ENCODE results near the gene PKD1.

The PKD1 gene

GRCh38 chr16:2054543-2055245, 81.0 kb downstream of the PKD1 start:
- DNase-seq (ENCODE audit: low read depth in 2 of 3, low spot score in 2 of 3) = no peak

- DNase-seq (ENCODE audit: low read depth in 2 of 3, low spot score in 2 of 3) = no peak
Observed at GRCh38 chr16:2053897-2054296, 81.8 kb downstream of the PKD1 start.

- no peak for DNase-seq (ENCODE audit: low read depth in 2 of 3, low spot score in 2 of 3)
Observed at GRCh38 chr16:2053211-2053610, 82.5 kb downstream of the PKD1 start.

DNA sequence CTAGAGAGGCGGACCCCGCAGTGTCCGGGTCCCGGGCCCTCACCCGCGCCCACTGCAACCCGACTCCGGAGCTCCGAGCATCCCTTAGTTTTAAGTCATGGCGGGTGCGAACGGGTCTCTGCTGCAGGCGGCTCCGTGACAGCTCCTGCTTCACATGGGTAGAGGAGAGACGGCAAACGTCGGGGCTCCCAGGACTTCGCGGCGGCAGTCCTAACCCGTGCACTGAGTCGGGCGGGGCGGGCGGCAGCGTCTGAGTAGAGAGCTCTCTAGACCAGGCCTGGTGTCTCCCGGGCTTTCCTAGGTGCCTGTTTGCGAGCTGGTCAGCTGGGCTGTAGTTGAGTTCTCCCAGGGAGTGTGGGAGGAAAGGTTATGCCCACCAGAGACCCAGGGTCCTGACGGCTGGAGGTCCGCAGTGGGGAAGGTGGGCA, 87.6 kb downstream of the PKD1 start:
- DNase-seq (ENCODE audit: low read depth in 2 of 3, low spot score in 2 of 3) = peak in 1 of 3 experiments; percentile 10

DNA sequence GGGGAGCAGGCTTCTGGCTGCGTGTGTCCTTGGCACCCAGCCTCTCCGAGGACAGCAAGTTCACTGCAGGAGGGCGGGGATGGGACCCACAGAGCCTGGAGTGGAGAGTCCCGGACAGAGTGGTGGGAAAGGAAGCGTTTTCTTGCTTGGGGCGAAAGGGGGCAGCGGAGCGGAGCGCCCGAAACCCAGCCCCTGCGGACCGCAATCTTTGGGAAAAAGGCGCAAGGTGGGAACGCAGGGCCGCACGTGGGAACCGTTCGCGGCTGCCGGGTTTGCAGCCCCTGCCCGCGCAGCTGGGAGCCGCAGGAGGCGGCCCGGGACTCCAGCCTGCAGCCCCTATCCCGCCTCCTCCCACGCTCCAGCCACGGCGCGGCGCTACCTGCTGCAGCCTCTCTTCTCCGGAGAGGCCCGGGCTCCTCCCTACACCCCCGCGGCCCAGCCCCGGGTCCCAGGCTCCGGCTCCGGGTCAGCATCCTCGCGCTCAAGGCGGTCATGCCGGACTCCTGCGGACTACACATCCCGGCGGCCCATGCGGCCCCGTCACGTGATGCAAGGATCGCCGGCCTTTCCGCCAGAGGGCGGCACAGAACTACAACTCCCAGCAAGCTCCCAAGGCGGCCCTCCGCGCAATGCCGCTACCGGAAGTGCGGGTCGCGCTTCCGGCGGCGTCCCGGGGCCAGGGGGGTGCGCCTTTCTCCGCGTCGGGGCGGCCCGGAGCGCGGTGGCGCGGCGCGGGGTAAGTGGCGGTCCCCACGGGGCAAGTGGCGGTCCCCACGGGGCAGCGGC, 88.2 kb downstream of the PKD1 start, which contains the start of the genes NTHL1 and TSC2:
TSS of gene NTHL1 (minus strand) at position 505 of the 786 bp plus-strand sequence. CDS start at position 494, 11 bp downstream.
TSS of gene TSC2 (plus strand) at position 656 of the 786 bp plus-strand sequence. CDS start 631 bp downstream, outside the sequence.
- DNase-seq (ENCODE audit: low read depth in 2 of 3, low spot score in 2 of 3) = peak; percentile 81 to 94 (median 91)

- DNase-seq (ENCODE audit: low read depth in 2 of 3, low spot score in 2 of 3) = no peak
Observed at GRCh38 chr16:2046893-2047329, 88.8 kb downstream of the PKD1 start.

DNA sequence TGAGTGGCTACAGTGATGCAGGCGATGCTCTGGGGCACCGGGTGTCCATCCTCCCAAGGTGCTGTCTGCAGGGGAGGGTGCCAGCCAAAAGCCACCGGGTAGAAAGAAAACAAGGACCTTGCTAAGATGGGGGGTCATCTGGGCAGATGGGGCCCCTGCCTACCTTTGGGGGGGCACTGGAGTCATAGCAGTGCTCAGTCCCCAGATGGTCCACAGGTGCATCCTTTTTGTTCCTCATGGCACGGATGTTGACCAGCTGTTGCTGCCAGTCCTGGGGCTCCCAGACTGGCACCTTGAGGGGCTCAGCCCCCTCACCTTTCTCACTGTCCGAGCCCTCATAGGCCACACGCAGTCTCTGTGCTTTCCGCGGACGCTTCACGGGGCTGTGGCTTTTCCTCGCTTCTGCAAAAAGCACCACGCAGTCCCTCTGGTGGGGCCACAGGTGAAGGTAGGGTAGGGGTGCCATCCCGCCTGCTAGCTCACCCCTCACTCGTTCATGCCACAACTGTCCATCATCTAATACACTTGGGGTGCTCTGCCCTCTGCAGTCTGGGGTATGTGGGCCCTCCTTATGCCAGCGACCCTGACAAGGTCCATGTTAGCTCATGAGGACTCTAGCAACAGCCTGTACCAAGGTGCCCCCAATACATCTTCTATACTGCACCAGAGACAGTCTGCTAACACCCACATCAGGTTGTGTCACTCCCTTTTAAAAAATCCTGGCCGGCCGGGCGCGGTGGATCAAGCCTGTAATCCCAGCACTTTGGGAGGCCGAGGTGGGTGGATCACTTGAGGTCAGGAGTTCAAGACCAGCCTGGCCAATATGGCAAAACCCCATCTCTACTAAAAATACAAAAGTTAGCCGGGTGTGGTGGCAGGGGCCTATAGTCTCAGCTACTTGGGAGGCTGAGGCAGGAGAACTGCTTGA, 89.5 kb downstream of the PKD1 start:
- DNase-seq (ENCODE audit: low read depth in 2 of 3, low spot score in 2 of 3) = no peak

DNA sequence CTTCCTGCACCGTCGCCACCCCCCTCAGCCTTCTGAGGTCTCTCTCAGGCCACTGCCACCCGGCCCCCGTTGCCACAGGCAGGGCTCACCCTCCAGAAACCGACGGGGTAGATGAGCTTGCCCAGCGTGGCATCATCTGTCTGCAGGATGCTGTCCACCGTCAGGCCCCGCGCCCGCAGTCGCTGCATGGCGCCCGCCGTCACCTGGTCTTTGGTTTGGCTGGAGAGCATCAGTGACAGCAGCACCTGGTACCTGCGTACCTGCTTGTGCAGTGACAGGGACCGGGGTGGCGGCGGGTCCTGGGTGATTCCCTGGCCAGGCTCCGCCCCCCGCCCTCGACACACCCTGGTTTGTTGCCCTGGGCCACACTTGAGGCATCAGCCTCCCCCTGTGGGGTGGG, 91.2 kb downstream of the PKD1 start:
- DNase-seq (ENCODE audit: low read depth in 2 of 3, low spot score in 2 of 3) = no peak

- no peak for DNase-seq (ENCODE audit: low read depth in 2 of 3, low spot score in 2 of 3)
Observed at GRCh38 chr16:2043667-2044451, 91.8 kb downstream of the PKD1 start.

GRCh38 chr16:2042986-2043666, 92.6 kb downstream of the PKD1 start:
- no peak for DNase-seq (ENCODE audit: low read depth in 2 of 3, low spot score in 2 of 3)

DNA sequence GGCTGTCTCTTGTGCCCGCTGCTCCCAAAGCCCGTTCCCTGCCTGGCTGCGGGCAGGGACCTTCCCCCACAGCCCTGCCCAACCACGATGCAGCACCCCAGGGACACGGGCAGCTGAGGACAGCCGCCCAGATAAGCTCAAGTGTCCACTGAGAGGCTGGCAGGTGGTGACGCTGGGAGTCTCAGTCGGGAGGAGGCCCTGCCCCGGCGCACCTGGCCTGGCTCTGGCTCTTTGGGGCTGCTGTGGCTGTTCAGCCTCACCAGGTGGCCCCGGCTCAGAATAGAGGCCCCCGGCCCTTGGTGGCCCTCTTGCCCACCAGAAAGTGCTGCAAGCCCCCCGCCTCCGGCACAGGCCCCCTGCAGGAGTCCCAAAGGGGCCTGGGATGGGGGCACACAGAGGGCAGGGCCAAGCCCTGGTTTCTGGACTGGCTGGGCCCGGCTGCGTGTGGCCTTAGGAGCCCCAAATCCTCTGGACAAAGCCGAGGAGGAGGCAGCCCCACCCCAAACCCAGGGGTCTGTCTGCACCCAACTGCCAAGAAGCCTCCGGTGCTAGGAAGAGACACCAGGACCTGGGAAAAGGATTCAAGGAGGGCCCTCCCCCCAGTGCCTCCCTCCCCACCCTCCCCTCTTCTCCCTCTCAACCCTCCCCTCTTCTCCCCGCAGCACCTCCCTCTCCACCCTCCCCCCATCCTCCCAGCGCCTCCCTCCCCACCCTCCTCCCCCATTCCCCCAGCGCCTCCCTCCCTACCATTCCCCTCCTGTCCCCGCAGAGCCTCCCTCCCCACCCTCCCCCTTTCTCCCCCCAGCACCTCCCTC, 93.3 kb downstream of the PKD1 start:
- DNase-seq (ENCODE audit: low read depth in 2 of 3, low spot score in 2 of 3) = no peak

DNA sequence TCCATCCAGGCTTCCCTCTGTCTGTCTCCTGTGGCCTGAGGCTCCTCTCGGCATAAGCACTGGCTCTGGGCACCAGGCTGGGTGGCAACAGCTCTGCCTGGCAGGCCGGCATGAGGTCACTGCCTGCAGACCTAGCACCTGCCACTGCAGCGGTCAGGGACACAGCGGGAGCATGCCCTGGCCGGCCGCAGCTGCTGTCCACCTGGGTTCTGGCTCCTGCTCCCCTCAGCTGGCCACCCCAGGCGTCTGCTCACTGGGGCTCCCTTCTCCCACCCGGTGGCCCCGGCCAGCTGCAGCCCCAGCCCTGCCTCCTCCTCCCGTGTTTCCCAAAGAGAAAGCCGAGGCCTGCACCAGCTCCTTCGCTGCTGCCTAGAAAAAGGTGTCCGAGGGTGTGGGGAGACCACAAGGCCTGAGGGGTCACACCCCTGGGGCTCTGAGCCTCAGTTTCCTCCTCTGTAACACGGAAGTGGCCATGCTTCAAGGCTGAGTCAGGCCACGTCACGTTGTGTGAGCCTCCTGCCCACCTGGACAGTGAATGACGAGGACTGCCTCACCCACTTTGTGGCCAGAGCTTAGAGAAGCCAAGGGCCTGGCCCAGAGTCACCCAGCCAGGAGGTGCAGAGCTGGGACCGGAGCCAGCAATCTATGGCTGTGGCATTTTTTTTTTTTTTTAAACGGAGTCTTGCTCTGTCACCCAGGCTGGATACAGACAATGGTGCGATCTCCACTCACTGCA, 94.7 kb downstream of the PKD1 start:
- DNase-seq (ENCODE audit: low read depth in 2 of 3, low spot score in 2 of 3) = no peak

DNA sequence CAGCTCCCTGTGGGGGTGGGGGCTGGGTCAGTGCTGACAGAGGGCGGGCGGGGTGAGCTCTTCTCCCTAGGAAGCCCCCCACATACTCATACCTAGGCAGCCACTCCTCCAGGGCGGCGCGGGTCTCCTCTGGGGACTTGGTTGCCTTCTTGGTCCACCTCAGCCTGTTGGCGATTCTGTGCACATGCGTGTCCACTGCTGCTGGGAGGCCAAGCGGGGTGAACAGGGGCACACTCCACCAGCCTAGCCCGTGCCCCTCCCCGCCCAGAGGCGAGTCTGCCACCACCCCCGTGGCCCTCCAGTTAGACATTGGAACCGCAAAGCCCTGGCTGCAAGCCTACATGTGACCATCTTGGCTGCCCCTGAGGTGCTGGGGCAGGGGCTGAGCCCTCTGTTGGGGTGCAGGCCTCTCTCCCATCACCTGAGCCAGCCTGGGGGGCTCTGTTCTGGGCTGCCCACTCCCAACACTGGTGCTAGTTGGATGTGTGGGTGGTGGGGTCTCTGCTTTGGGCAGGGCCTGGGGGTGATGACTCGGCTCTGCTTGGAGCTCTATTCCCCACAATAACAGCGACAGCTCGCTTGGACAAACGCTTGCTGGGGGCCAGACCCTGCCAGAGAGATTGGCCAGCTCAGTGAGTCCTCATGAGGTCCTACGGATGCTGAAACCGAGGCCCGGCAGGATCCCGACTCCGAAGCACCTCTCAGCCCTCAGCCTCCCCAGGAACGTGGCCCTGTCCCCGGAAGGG, 95.5 kb downstream of the PKD1 start:
- DNase-seq (ENCODE audit: low read depth in 2 of 3, low spot score in 2 of 3) = no peak

GRCh38 chr16:2039274-2040031, 96.2 kb downstream of the PKD1 start:
- DNase-seq (ENCODE audit: low read depth in 2 of 3, low spot score in 2 of 3) = no peak

All from activated CD8-positive, alpha-beta memory T cell treated with anti-CD3 and anti-CD28 coated beads for 48 hours (primary cell).